Measurements from ENCODE around the gene GPAM.

GPAM gene

GRCh38 chr10:112160834-112161233, 22.7 kb downstream of the GPAM start:
- H3K4me3 ChIP-seq (ENCODE audit: low read length in 2 of 2), result no peak overlapping the region
- H3K36me3 ChIP-seq (ENCODE audit: control insufficient read depth in 2 of 2, insufficient read depth in 2 of 2, low read length in 2 of 2), result peaks cover 51 to 70% of the 10 kb centered on the region in 2 donors
- H3K9me3 ChIP-seq (ENCODE audit: control insufficient read depth in 2 of 2, low read length in 2 of 2), result no peaks in the 10 kb centered on the region
- no peak overlapping the region for H3K27ac ChIP-seq (ENCODE audit: low read depth in 2 of 2, low read length in 2 of 2)
- no peaks in the 10 kb centered on the region for H3K27me3 ChIP-seq (ENCODE audit: control insufficient read depth in 2 of 2, insufficient read depth in 2 of 2, low read length in 2 of 2)
- no peaks in the 10 kb centered on the region for H3K4me1 ChIP-seq (ENCODE audit: control insufficient read depth in 2 of 2, insufficient read depth in 2 of 2, low read length in 2 of 2)
- H3K9ac ChIP-seq (ENCODE audit: low read depth in 1 of 2, low read length in 2 of 2), result no peak overlapping the region

- peaks cover 62 to 71% of the 10 kb centered on the region in 2 donors for H3K36me3 ChIP-seq (ENCODE audit: control insufficient read depth in 2 of 2, insufficient read depth in 2 of 2, low read length in 2 of 2)
- no peak overlapping the region for H3K27ac ChIP-seq (ENCODE audit: low read depth in 2 of 2, low read length in 2 of 2)
- no peak overlapping the region for H3K4me3 ChIP-seq (ENCODE audit: low read length in 2 of 2)
Observed at GRCh38 chr10:112159469-112159868, 24.1 kb downstream of the GPAM start.

GRCh38 chr10:112151524-112152039, 32.0 kb downstream of the GPAM start:
- H3K9ac ChIP-seq (ENCODE audit: low read depth in 1 of 2, low read length in 2 of 2), result no peak overlapping the region
- H3K4me1 ChIP-seq (ENCODE audit: control insufficient read depth in 2 of 2, insufficient read depth in 2 of 2, low read length in 2 of 2), result no peaks in the 10 kb centered on the region
- no peaks in the 10 kb centered on the region for H3K27me3 ChIP-seq (ENCODE audit: control insufficient read depth in 2 of 2, insufficient read depth in 2 of 2, low read length in 2 of 2)
- H3K27ac ChIP-seq (ENCODE audit: low read depth in 2 of 2, low read length in 2 of 2), result no peak overlapping the region
- H3K36me3 ChIP-seq (ENCODE audit: control insufficient read depth in 2 of 2, insufficient read depth in 2 of 2, low read length in 2 of 2), result peaks cover 23 to 36% of the 10 kb centered on the region in 2 donors
- H3K9me3 ChIP-seq (ENCODE audit: control insufficient read depth in 2 of 2, low read length in 2 of 2), result no peaks in the 10 kb centered on the region
- no peak overlapping the region for H3K4me3 ChIP-seq (ENCODE audit: low read length in 2 of 2)

More at GRCh38 chr10:112159469-112159868, 24.1 kb downstream of the GPAM start:
- Histone ChIP-seq H3K9me3 (ENCODE audit: control insufficient read depth in 2 of 2, low read length in 2 of 2) (no peaks in the 10 kb centered on the region), H3K9ac (ENCODE audit: low read depth in 1 of 2, low read length in 2 of 2) (no peak overlapping the region), H3K4me1 (ENCODE audit: control insufficient read depth in 2 of 2, insufficient read depth in 2 of 2, low read length in 2 of 2) (no peaks in the 10 kb centered on the region), H3K27me3 (ENCODE audit: control insufficient read depth in 2 of 2, insufficient read depth in 2 of 2, low read length in 2 of 2) (no peaks in the 10 kb centered on the region)

- Histone ChIP-seq H3K4me3 (ENCODE audit: low read length in 2 of 2) (no peak overlapping the region), H3K9ac (ENCODE audit: low read depth in 1 of 2, low read length in 2 of 2) (no peak overlapping the region), H3K27me3 (ENCODE audit: control insufficient read depth in 2 of 2, insufficient read depth in 2 of 2, low read length in 2 of 2) (no peaks in the 10 kb centered on the region), H3K9me3 (ENCODE audit: control insufficient read depth in 2 of 2, low read length in 2 of 2) (no peaks in the 10 kb centered on the region), H3K4me1 (ENCODE audit: control insufficient read depth in 2 of 2, insufficient read depth in 2 of 2, low read length in 2 of 2) (no peaks in the 10 kb centered on the region), H3K27ac (ENCODE audit: low read depth in 2 of 2, low read length in 2 of 2) (no peak overlapping the region), H3K36me3 (ENCODE audit: control insufficient read depth in 2 of 2, insufficient read depth in 2 of 2, low read length in 2 of 2) (peaks cover 3 to 11% of the 10 kb centered on the region in 2 donors)
Observed at GRCh38 chr10:112148331-112148730, 35.2 kb downstream of the GPAM start.

- no peaks in the 10 kb centered on the region for H3K27me3 ChIP-seq (ENCODE audit: control insufficient read depth in 2 of 2, insufficient read depth in 2 of 2, low read length in 2 of 2)
- no peak overlapping the region for H3K27ac ChIP-seq (ENCODE audit: low read depth in 2 of 2, low read length in 2 of 2)
- H3K4me3 ChIP-seq (ENCODE audit: low read length in 2 of 2), result no peak overlapping the region
- H3K4me1 ChIP-seq (ENCODE audit: control insufficient read depth in 2 of 2, insufficient read depth in 2 of 2, low read length in 2 of 2), result no peaks in the 10 kb centered on the region
- no peaks in the 10 kb centered on the region for H3K9me3 ChIP-seq (ENCODE audit: control insufficient read depth in 2 of 2, low read length in 2 of 2)
- H3K9ac ChIP-seq (ENCODE audit: low read depth in 1 of 2, low read length in 2 of 2), result no peak overlapping the region
- H3K36me3 ChIP-seq (ENCODE audit: control insufficient read depth in 2 of 2, insufficient read depth in 2 of 2, low read length in 2 of 2), result no peaks in the 10 kb centered on the region
Observed at GRCh38 chr10:112146799-112147198, 36.8 kb downstream of the GPAM start.

GRCh38 chr10:112145263-112145662, 38.3 kb downstream of the GPAM start:
- H3K36me3 ChIP-seq (ENCODE audit: control insufficient read depth in 2 of 2, insufficient read depth in 2 of 2, low read length in 2 of 2), result no peaks in the 10 kb centered on the region
- no peak overlapping the region for H3K27ac ChIP-seq (ENCODE audit: low read depth in 2 of 2, low read length in 2 of 2)
- no peak overlapping the region for H3K9ac ChIP-seq (ENCODE audit: low read depth in 1 of 2, low read length in 2 of 2)
- no peaks in the 10 kb centered on the region for H3K27me3 ChIP-seq (ENCODE audit: control insufficient read depth in 2 of 2, insufficient read depth in 2 of 2, low read length in 2 of 2)
- H3K4me3 ChIP-seq (ENCODE audit: low read length in 2 of 2), result no peak overlapping the region
- H3K9me3 ChIP-seq (ENCODE audit: control insufficient read depth in 2 of 2, low read length in 2 of 2), result no peaks in the 10 kb centered on the region
- H3K4me1 ChIP-seq (ENCODE audit: control insufficient read depth in 2 of 2, insufficient read depth in 2 of 2, low read length in 2 of 2), result no peaks in the 10 kb centered on the region

- Histone ChIP-seq H3K4me3 (ENCODE audit: low read length in 2 of 2) (no peak overlapping the region), H3K9ac (ENCODE audit: low read depth in 1 of 2, low read length in 2 of 2) (no peak overlapping the region), H3K4me1 (ENCODE audit: control insufficient read depth in 2 of 2, insufficient read depth in 2 of 2, low read length in 2 of 2) (no peaks in the 10 kb centered on the region), H3K27me3 (ENCODE audit: control insufficient read depth in 2 of 2, insufficient read depth in 2 of 2, low read length in 2 of 2) (no peaks in the 10 kb centered on the region), H3K27ac (ENCODE audit: low read depth in 2 of 2, low read length in 2 of 2) (no peak overlapping the region), H3K36me3 (ENCODE audit: control insufficient read depth in 2 of 2, insufficient read depth in 2 of 2, low read length in 2 of 2) (no peaks in the 10 kb centered on the region), H3K9me3 (ENCODE audit: control insufficient read depth in 2 of 2, low read length in 2 of 2) (no peaks in the 10 kb centered on the region)
Observed at GRCh38 chr10:112143420-112143819, 40.1 kb downstream of the GPAM start.

GRCh38 chr10:112141292-112141691, 42.3 kb downstream of the GPAM start:
- no peak overlapping the region for H3K27ac ChIP-seq (ENCODE audit: low read depth in 2 of 2, low read length in 2 of 2)

GRCh38 chr10:112140110-112140970, 43.2 kb downstream of the GPAM start:
- Histone ChIP-seq H3K27ac (ENCODE audit: low read depth in 2 of 2, low read length in 2 of 2) (no peak overlapping the region), H3K27me3 (ENCODE audit: control insufficient read depth in 2 of 2, insufficient read depth in 2 of 2, low read length in 2 of 2) (peaks cover 0 to 2% of the 10 kb centered on the region in 2 donors), H3K36me3 (ENCODE audit: control insufficient read depth in 2 of 2, insufficient read depth in 2 of 2, low read length in 2 of 2) (no peaks in the 10 kb centered on the region), H3K9me3 (ENCODE audit: control insufficient read depth in 2 of 2, low read length in 2 of 2) (no peaks in the 10 kb centered on the region), H3K4me3 (ENCODE audit: low read length in 2 of 2) (no peak overlapping the region), H3K9ac (ENCODE audit: low read depth in 1 of 2, low read length in 2 of 2) (no peak overlapping the region), H3K4me1 (ENCODE audit: control insufficient read depth in 2 of 2, insufficient read depth in 2 of 2, low read length in 2 of 2) (no peaks in the 10 kb centered on the region)

More at GRCh38 chr10:112141292-112141691, 42.3 kb downstream of the GPAM start:
- Histone ChIP-seq H3K9me3 (ENCODE audit: control insufficient read depth in 2 of 2, low read length in 2 of 2) (no peaks in the 10 kb centered on the region), H3K4me3 (ENCODE audit: low read length in 2 of 2) (no peak overlapping the region), H3K27me3 (ENCODE audit: control insufficient read depth in 2 of 2, insufficient read depth in 2 of 2, low read length in 2 of 2) (no peaks in the 10 kb centered on the region), H3K36me3 (ENCODE audit: control insufficient read depth in 2 of 2, insufficient read depth in 2 of 2, low read length in 2 of 2) (no peaks in the 10 kb centered on the region), H3K9ac (ENCODE audit: low read depth in 1 of 2, low read length in 2 of 2) (no peak overlapping the region), H3K4me1 (ENCODE audit: control insufficient read depth in 2 of 2, insufficient read depth in 2 of 2, low read length in 2 of 2) (no peaks in the 10 kb centered on the region)

GRCh38 chr10:112139176-112139575, 44.4 kb downstream of the GPAM start:
- H3K36me3 ChIP-seq (ENCODE audit: control insufficient read depth in 2 of 2, insufficient read depth in 2 of 2, low read length in 2 of 2), result no peaks in the 10 kb centered on the region
- peaks cover 0 to 2% of the 10 kb centered on the region in 2 donors for H3K27me3 ChIP-seq (ENCODE audit: control insufficient read depth in 2 of 2, insufficient read depth in 2 of 2, low read length in 2 of 2)
- H3K4me1 ChIP-seq (ENCODE audit: control insufficient read depth in 2 of 2, insufficient read depth in 2 of 2, low read length in 2 of 2), result no peaks in the 10 kb centered on the region
- H3K9ac ChIP-seq (ENCODE audit: low read depth in 1 of 2, low read length in 2 of 2), result no peak overlapping the region
- H3K27ac ChIP-seq (ENCODE audit: low read depth in 2 of 2, low read length in 2 of 2), result no peak overlapping the region
- H3K9me3 ChIP-seq (ENCODE audit: control insufficient read depth in 2 of 2, low read length in 2 of 2), result no peaks in the 10 kb centered on the region
- H3K4me3 ChIP-seq (ENCODE audit: low read length in 2 of 2), result no peak overlapping the region
